HepG2 (cell line): ENCODE data around the gene CTIF. TPM values are rescaled to one million over a fixed set of nuclear protein-coding genes. Genes with fewer than 3 reads are reported as not detected.

Experiments
- ATAC-seq: fragments of 200-7000 bp; cut with Tn5 transposase; 3 replicates; pipeline ENCODE4 v1.9.1; 2020; ENCODE audit warnings: mild to moderate bottlenecking, moderate library complexity
- BruUV-seq: library from RNA; stranded (reverse); fragments of 400-500 nt; replicated peaks from 2 replicates; lab custom pipeline; 2021; lab: Mats Ljungman, UMichigan
- CTCF ChIA-PET: fragments of 300-600 bp; formaldehyde crosslinking; extraction: SDS; loops from one replicate; lab custom pipeline; 2021; ENCODE audit warnings: low total read pairs, inconsistent platforms, low intra/inter-chr PET ratio; lab: Yijun Ruan, JAX
- POLR2A ChIA-PET: fragments of 350-600 bp; sonication (Branson Sonifier 250); formaldehyde crosslinking; loops from one replicate; lab custom pipeline; 2020; ENCODE audit warnings: antibody characterized with exemption, inconsistent platforms; lab: Yijun Ruan, JAX
- DNase-seq: peaks from one replicate; pipeline ENCODE4 v3.0.0-alpha.2; 2015; ENCODE audit warnings: low spot score
- FAIRE-seq: peaks from 3 replicates; lab custom pipeline; 2011; peaks lifted over from hg19 to GRCh38; lab: Jason Lieb, UNC
- H2AFZ ChIP-seq: one replicate; pipeline ENCODE4 v1.6.1; 2011; ENCODE audit warnings: low read length, inconsistent platforms
- H3K27ac ChIP-seq: fragments of 300-600 bp; 3 replicates; pipeline ENCODE4 v1.8.0; 2011; ENCODE audit warnings: mixed run types, mild to moderate bottlenecking, mixed read lengths, low read length, inconsistent platforms; ENCODE audit not compliant: insufficient read depth; ENCODE audit errors: extremely low read length
- H3K27me3 ChIP-seq, 2 experiments: fragments of 200-600 bp in 1 of 2; 2 replicates in 1 of 2; 3 replicates in 1 of 2; pipeline versions ENCODE4 v1.6.0 to v1.8.0; 2011; ENCODE audit warnings: low read length in 2 of 2, mild to moderate bottlenecking in 2 of 2, moderate library complexity in 2 of 2, inconsistent platforms in 1 of 2; ENCODE audit not compliant: insufficient read depth in 2 of 2, control insufficient read depth in 1 of 2
- H3K36me3 ChIP-seq, 2 experiments: fragments of 200-600 bp in 1 of 2; replicated peaks in 1 of 2; 2 replicates in 1 of 2; 3 replicates in 1 of 2; pipeline versions ENCODE4 v1.5.1 to v1.8.0; 2011; ENCODE audit warnings: low read length in 2 of 2, inconsistent platforms in 1 of 2; ENCODE audit not compliant: insufficient read depth in 2 of 2, control insufficient read depth in 1 of 2
- H3K4me1 ChIP-seq: 2 replicates; pipeline ENCODE4 v1.5.1; 2012; ENCODE audit warnings: low read length, inconsistent platforms; ENCODE audit not compliant: insufficient read depth
- H3K4me2 ChIP-seq: 2 replicates; pipeline ENCODE4 v1.6.0; 2011; ENCODE audit warnings: low read depth, low read length, inconsistent platforms
- H3K4me3 ChIP-seq, 3 experiments: fragments of 200-600 bp in 1 of 3; sonication (generic), shearing (Covaris generic) in 1 of 3; replicated peaks in 1 of 3; 2 replicates each; pipeline ENCODE4 v1.5.1; 2011 to 2016; ENCODE audit warnings: low read length in 3 of 3, inconsistent platforms in 2 of 3, low read depth in 2 of 3, mild to moderate bottlenecking in 2 of 3, control low read depth in 1 of 3, mixed read lengths in 1 of 3; ENCODE audit not compliant: insufficient read depth in 1 of 3
- H3K79me2 ChIP-seq: one replicate; pipeline ENCODE4 v1.6.1; 2011; ENCODE audit warnings: low read length, inconsistent platforms; ENCODE audit not compliant: insufficient read depth
- H3K9ac ChIP-seq: 2 replicates; pipeline ENCODE4 v1.6.0; 2011; ENCODE audit warnings: mild to moderate bottlenecking, low read depth, low read length, inconsistent platforms; ENCODE audit not compliant: insufficient read depth
- H3K9me3 ChIP-seq: 2 replicates; pipeline ENCODE4 v1.5.1; 2012; ENCODE audit warnings: mild to moderate bottlenecking, low read length
- H4K20me1 ChIP-seq: 2 replicates; pipeline ENCODE4 v1.6.0; 2011; ENCODE audit warnings: inconsistent platforms, mild to moderate bottlenecking, low read length, moderate library complexity; ENCODE audit not compliant: insufficient read depth
- AGO2 ChIP-seq: fragments of 200-400 bp; formaldehyde crosslinking; optimal IDR thresholded peaks from 2 replicates; pipeline ENCODE3; 2017; ENCODE audit warnings: mild to moderate bottlenecking, low read depth, low read length, moderate library complexity
- AKNA ChIP-seq: sonication (generic); formaldehyde crosslinking; IDR thresholded peaks from 2 replicates; pipeline ENCODE4 v1.4.0; 2020; ENCODE audit warnings: missing genetic modification reagents, borderline replicate concordance
- CC2D1A ChIP-seq: sonication (generic); formaldehyde crosslinking; IDR thresholded peaks from 2 replicates; pipeline ENCODE4 v1.8.1; 2023; ENCODE audit warnings: mild to moderate bottlenecking, missing genetic modification reagents
- CREM ChIP-seq, 2 experiments: sonication (generic) in 1 of 2; formaldehyde crosslinking in 1 of 2; IDR thresholded peaks; 2 replicates each; pipeline versions ENCODE4 v1.4.0 to v1.6.1; 2016 to 2020; ENCODE audit warnings: antibody characterized with exemption in 1 of 2, mild to moderate bottlenecking in 1 of 2, missing genetic modification reagents in 1 of 2
- DMAP1 ChIP-seq: IDR thresholded peaks from 2 replicates; pipeline ENCODE4 v1.6.1; 2016
- GTF3A ChIP-seq: sonication (generic); formaldehyde crosslinking; conservative IDR thresholded peaks from 2 replicates; pipeline ENCODE4 v1.4.0; 2020; ENCODE audit warnings: mild to moderate bottlenecking, missing genetic modification reagents
- HMG20A ChIP-seq: IDR thresholded peaks from 2 replicates; pipeline ENCODE4 v1.6.1; 2016; ENCODE audit warnings: borderline replicate concordance
- SMARCC2 ChIP-seq: fragments of 450-650 bp; IDR thresholded peaks from 2 replicates; pipeline ENCODE4 v1.6.1; 2017; ENCODE audit warnings: antibody characterized with exemption, mild to moderate bottlenecking
- XBP1 ChIP-seq: sonication (generic); formaldehyde crosslinking; IDR thresholded peaks from 2 replicates; pipeline ENCODE4 v1.5.0; 2020; ENCODE audit warnings: missing genetic modification reagents
- ZNF143 ChIP-seq: sonication (generic); formaldehyde crosslinking; IDR thresholded peaks from 2 replicates; pipeline ENCODE4 v1.4.0; 2020; ENCODE audit warnings: missing genetic modification reagents
- ZNF335 ChIP-seq: sonication (generic); formaldehyde crosslinking; IDR thresholded peaks from 2 replicates; pipeline ENCODE4 v1.4.0; 2020; ENCODE audit warnings: missing genetic modification reagents
- ZNF563 ChIP-seq: sonication (generic); formaldehyde crosslinking; IDR thresholded peaks from 2 replicates; pipeline ENCODE4 v1.8.0; 2022; ENCODE audit warnings: mild to moderate bottlenecking, moderate library complexity, missing genetic modification reagents
- ZNF740 ChIP-seq: sonication (generic); formaldehyde crosslinking; IDR thresholded peaks from 2 replicates; pipeline ENCODE4 v1.4.0; 2020; ENCODE audit warnings: missing genetic modification reagents
- ZNF747 ChIP-seq: sonication (generic); formaldehyde crosslinking; IDR thresholded peaks from 2 replicates; pipeline ENCODE4 v1.8.1; 2023; ENCODE audit warnings: missing genetic modification reagents, mild to moderate bottlenecking, borderline replicate concordance
- ZNF777 ChIP-seq: sonication (generic); formaldehyde crosslinking; IDR thresholded peaks from 2 replicates; pipeline ENCODE4 v1.4.0; 2020; ENCODE audit warnings: missing genetic modification reagents
- WGBS: methylation state at CpG from one replicate; pipeline ENCODE4 v1.1.6; 2017; ENCODE audit warnings: low lambda C conversion rate; 5-methylcytosine and 5-hydroxymethylcytosine counted together
- in situ Hi-C: cut with HindIII; loops from 2 replicates; pipeline ENCODE4 v1.10.0; 2017; ENCODE audit warnings: low pct_unique_long_range_greater_than_20kb; ENCODE audit not compliant: extremely low pct_ligation_motif_present
- intact Hi-C: fragments of 100-400 bp; cut with micrococcal nuclease; formaldehyde crosslinking; loops from one replicate; pipeline ENCODE4 v1.10.0; 2022; ENCODE audit not compliant: unreplicated experiment
- polyA plus RNA-seq, 8 experiments: library from polyadenylated mRNA; depleted of rRNA in 3 of 8; stranded (reverse) in 7 of 8; unstranded in 1 of 8; fragments of >200 nt; fragmentation: Illumina TruSeq in 4 of 8; extraction: Trizol in 4 of 8; gene quantifications; 2 replicates each; pipeline versions ENCODE4 v1.2.1 to v1.2.3, GENCODE V29; 2011 to 2016; ENCODE audit warnings: low read depth in 4 of 8, missing spikeins in 1 of 8, mixed read lengths in 1 of 8; ENCODE audit not compliant: insufficient read depth in 1 of 8
- total RNA-seq, 5 experiments: library from RNA; depleted of rRNA; stranded (reverse); fragments of >200 nt; fragmentation: Illumina TruSeq; extraction: Trizol; gene quantifications; 2 replicates each; pipeline ENCODE4 v1.2.3, GENCODE V29; 2016; ENCODE audit warnings: low read depth in 1 of 5

The CTIF gene
- total and polyA plus RNA-seq, 2 of the 13 experiments (the other 11 are each of a cell fraction or from before 2014, with no cell fraction given), result 18.2 to 28.0 TPM

GRCh38 chr18:48808476-48808875, 269.6 kb downstream of the CTIF start:
- H3K79me2 ChIP-seq, result no peaks in the 10 kb centered on the region
- no peak overlapping the region for H3K4me3 ChIP-seq
- WGBS, result 89% methylated on average over 1 of the region's 1 CpG
- no peak overlapping the region for H3K9ac ChIP-seq
- H2AFZ ChIP-seq, result no peak overlapping the region
- in situ Hi-C loops (no loop called here), intact Hi-C loops (no loop called here)
- H3K9me3 ChIP-seq, result no peaks in the 10 kb centered on the region
- FAIRE-seq (no peak), ATAC-seq (no peak), DNase-seq (no peak)
- peaks cover 7 to 20% of the 10 kb centered on the region in 2 experiments; a peak in 4 of 5 replicates for H3K36me3 ChIP-seq
- no peak overlapping the region for H3K27ac ChIP-seq
- no peaks in the 10 kb centered on the region for H3K27me3 ChIP-seq
- H3K4me2 ChIP-seq, result no peak overlapping the region
- ChIA-PET CTCF (no interaction called here), POLR2A (no interaction called here)
- no peak for TF ChIP-seq ZNF563 (CRISPR knock-in tag)
- TF ChIP-seq ZNF777, result no peak
- TF ChIP-seq CC2D1A, result no peak
- TF ChIP-seq ZNF740, result no peak
- BruUV-seq, result no TSS peak
- no peaks in the 10 kb centered on the region for H3K4me1 ChIP-seq
- no peaks in the 10 kb centered on the region for H4K20me1 ChIP-seq

GRCh38 chr18:48809365-48809764, 270.5 kb downstream of the CTIF start:
- Histone ChIP-seq H4K20me1 (no peaks in the 10 kb centered on the region), H3K79me2 (no peaks in the 10 kb centered on the region), H2AFZ (no peak overlapping the region), H3K27me3 (no peaks in the 10 kb centered on the region), H3K4me3 (no peak overlapping the region), H3K36me3 (peaks cover 6 to 11% of the 10 kb centered on the region in 2 experiments; a peak in 4 of 5 replicates), H3K9ac (no peak overlapping the region), H3K27ac (no peak overlapping the region), H3K4me2 (no peak overlapping the region), H3K4me1 (no peaks in the 10 kb centered on the region), H3K9me3 (no peaks in the 10 kb centered on the region)
- CTCF ChIA-PET, result no interaction called here
- BruUV-seq, result no TSS peak
- 88% methylated on average over 1 of the region's 1 CpG for WGBS
- POLR2A ChIA-PET, result no interaction called here
- FAIRE-seq (no peak), DNase-seq (no peak), ATAC-seq (no peak)
- in situ Hi-C loops, result no loop called here
- intact Hi-C loops, result no loop called here
- no peak for TF ChIP-seq AGO2
- TF ChIP-seq CREM (IDR thresholded peaks at IDR 0.05), result no peak
- no peak for TF ChIP-seq CREM (CRISPR knock-in tag; IDR thresholded peaks at IDR 0.05)
- TF ChIP-seq AKNA (CRISPR knock-in tag), result no peak
- no peak for TF ChIP-seq HMG20A (CRISPR knock-in tag)
- TF ChIP-seq GTF3A (CRISPR knock-in tag), result no peak
- no peak for TF ChIP-seq ZNF335 (CRISPR knock-in tag)
- TF ChIP-seq ZNF143 (CRISPR knock-in tag), result no peak
- no peak for TF ChIP-seq DMAP1 (CRISPR knock-in tag)
- no peak for TF ChIP-seq SMARCC2
- TF ChIP-seq XBP1 (CRISPR knock-in tag), result no peak
- no peak for TF ChIP-seq ZNF747 (CRISPR knock-in tag)
